Osteocyte (in vitro differentiated cells): ENCODE measurements around the gene CDC14A. TPM values are rescaled to one million over a fixed set of nuclear protein-coding genes. Genes with fewer than 3 reads are reported as not detected.

Source experiments
- DNase-seq: peaks from one replicate; pipeline ENCODE4 v3.0.0; 2021; ENCODE audit warnings: mixed read lengths; ENCODE audit not compliant: unreplicated experiment; ENCODE audit errors: extremely low spot score
- H3K27ac Mint-ChIP-seq: one replicate; pipeline ENCODE4 v1.8.0; 2021; ENCODE audit warnings: mild to moderate bottlenecking, mixed read lengths; ENCODE audit not compliant: unreplicated experiment
- H3K27me3 Mint-ChIP-seq: one replicate; pipeline ENCODE4 v1.8.0; 2021; ENCODE audit warnings: mixed read lengths; ENCODE audit not compliant: unreplicated experiment
- H3K36me3 Mint-ChIP-seq: one replicate; pipeline ENCODE4 v1.8.0; 2021; ENCODE audit warnings: mixed read lengths; ENCODE audit not compliant: unreplicated experiment
- H3K4me1 Mint-ChIP-seq: one replicate; pipeline ENCODE4 v1.8.0; 2021; ENCODE audit warnings: mixed read lengths; ENCODE audit not compliant: unreplicated experiment
- H3K4me3 Mint-ChIP-seq: one replicate; pipeline ENCODE4 v1.8.0; 2021; ENCODE audit warnings: mild to moderate bottlenecking, moderate library complexity, mixed read lengths; ENCODE audit not compliant: unreplicated experiment
- H3K9me3 Mint-ChIP-seq: one replicate; pipeline ENCODE4 v1.8.0; 2021; ENCODE audit warnings: mixed read lengths; ENCODE audit not compliant: unreplicated experiment
- total RNA-seq: library from RNA; stranded (reverse); gene quantifications from 2 replicates; pipeline ENCODE4 v1.2.1, GENCODE V29; 2021
- TF ChIP-seq, protein P1 (sequence below): fragments of 200-600 bp; sonication (generic); IDR thresholded peaks from 2 replicates; pipeline ENCODE4 v1.5.0; 2021; ENCODE audit warnings: antibody characterized with exemption, mild to moderate bottlenecking, moderate library complexity

CDC14A gene
- total RNA-seq, 1 donor from 2014 or later: 2.8 TPM

DNA sequence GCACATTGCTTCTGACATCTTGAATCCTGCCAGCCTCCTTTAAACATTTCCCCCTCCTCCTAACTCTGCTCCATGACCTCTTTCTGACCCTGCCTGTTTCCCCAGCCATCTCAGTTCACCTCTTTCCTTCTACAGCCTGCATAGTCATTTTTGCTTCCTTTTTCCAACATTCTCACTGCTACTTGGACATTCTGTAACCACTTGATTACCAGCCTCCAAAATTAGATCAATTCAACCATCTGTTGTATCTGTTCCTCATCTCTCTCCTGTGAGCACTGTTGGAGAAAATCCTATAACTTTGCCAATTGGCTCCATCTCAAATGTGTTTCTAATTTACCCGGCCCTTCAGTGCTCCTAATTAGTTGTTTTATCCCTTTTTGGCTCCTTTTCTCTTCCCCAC lies 158.1 kb downstream of the CDC14A start:
- no peak for DNase-seq
- Mint-ChIP-seq H3K4me1 (no peaks in the 10 kb centered on the region), H3K4me3 (no peak overlapping the region), H3K27ac (no peak overlapping the region), H3K9me3 (no peaks in the 10 kb centered on the region), H3K27me3 (no peaks in the 10 kb centered on the region), H3K36me3 (peaks cover 2% of the 10 kb centered on the region)
- TF ChIP-seq, protein P1, sequence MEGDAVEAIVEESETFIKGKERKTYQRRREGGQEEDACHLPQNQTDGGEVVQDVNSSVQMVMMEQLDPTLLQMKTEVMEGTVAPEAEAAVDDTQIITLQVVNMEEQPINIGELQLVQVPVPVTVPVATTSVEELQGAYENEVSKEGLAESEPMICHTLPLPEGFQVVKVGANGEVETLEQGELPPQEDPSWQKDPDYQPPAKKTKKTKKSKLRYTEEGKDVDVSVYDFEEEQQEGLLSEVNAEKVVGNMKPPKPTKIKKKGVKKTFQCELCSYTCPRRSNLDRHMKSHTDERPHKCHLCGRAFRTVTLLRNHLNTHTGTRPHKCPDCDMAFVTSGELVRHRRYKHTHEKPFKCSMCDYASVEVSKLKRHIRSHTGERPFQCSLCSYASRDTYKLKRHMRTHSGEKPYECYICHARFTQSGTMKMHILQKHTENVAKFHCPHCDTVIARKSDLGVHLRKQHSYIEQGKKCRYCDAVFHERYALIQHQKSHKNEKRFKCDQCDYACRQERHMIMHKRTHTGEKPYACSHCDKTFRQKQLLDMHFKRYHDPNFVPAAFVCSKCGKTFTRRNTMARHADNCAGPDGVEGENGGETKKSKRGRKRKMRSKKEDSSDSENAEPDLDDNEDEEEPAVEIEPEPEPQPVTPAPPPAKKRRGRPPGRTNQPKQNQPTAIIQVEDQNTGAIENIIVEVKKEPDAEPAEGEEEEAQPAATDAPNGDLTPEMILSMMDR: no peak

DNA sequence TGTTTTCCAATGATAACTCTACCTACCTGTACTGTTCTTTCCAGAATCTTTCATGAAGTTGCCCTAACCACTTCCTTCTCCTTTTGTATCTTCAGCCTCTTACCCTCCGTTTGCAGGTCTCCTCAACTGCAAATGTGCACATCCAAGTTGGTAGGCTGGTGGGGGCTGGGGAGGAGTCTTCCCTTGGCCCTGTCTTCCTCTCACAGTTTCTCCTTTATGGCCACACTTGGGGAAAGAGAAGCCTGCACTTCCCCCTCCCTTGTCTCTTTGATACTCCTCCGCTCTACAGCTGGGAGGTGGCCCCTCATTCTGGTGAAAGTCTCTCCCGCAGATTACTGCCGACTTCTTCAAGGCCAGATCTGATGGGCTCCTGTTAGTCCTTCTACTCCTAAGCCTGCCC lies 158.8 kb downstream of the CDC14A start:
- DNase-seq: no peak
- Mint-ChIP-seq H3K4me3 (no peak overlapping the region), H3K27me3 (no peaks in the 10 kb centered on the region), H3K36me3 (no peaks in the 10 kb centered on the region), H3K27ac (no peak overlapping the region), H3K9me3 (no peaks in the 10 kb centered on the region), H3K4me1 (peaks cover 3% of the 10 kb centered on the region)
- TF ChIP-seq, protein P1: no peak

DNA sequence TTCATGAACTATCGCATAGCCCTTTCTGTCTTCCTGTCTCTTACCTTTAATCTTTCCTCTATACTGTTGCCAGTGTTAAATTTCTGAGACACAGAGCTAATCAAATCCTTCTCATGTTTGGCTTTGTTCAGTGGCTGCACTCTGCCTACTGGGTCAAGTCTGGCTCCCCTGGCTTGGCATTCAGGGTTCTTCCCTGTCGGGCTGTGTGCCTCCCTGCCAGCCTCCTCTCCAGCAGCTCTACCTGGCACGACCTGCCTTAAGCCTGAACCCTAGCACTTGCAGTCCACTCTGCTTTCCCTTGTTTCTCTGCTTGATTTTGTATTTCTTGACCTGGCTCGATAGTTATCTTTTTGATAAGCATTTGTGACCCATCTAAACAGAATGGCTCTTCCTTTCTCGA lies 159.5 kb downstream of the CDC14A start:
- Mint-ChIP-seq H3K4me3 (no peak overlapping the region), H3K27ac (no peak overlapping the region), H3K4me1 (peaks cover 3% of the 10 kb centered on the region), H3K27me3 (no peaks in the 10 kb centered on the region), H3K36me3 (no peaks in the 10 kb centered on the region), H3K9me3 (no peaks in the 10 kb centered on the region)
- TF ChIP-seq, protein P1: no peak
- no peak for DNase-seq

DNA sequence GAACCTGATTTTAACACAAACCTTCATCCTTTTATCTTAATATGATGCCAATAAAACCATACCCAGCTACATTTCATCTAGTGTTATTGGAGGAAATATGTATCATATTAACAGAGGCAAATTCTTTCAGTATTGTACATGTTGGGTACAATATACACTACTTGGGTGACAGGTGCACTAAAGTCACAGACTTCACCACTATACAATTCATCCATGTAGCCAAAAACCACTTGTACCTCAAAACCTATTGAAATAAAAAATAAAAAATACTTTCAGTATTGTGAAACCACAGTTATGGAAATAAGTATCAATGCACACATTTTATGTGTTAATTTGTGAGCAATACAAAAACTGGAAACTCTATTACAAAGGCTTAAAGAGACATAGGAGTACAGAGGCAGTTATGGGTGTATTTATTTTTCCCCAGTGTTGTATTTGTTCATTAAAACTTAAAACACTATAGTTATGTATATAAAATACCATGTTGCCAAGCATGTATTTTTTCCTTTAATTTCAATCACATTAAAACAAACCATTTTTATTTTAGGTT lies 160.6 kb downstream of the CDC14A start:
- no peaks in the 10 kb centered on the region for H3K27me3 Mint-ChIP-seq
- H3K4me1 Mint-ChIP-seq: peaks cover 3% of the 10 kb centered on the region
- H3K4me3 Mint-ChIP-seq: no peak overlapping the region
- H3K36me3 Mint-ChIP-seq: no peaks in the 10 kb centered on the region
- TF ChIP-seq, protein P1: no peak
- H3K27ac Mint-ChIP-seq: no peak overlapping the region
- no peaks in the 10 kb centered on the region for H3K9me3 Mint-ChIP-seq
- no peak for DNase-seq

DNA sequence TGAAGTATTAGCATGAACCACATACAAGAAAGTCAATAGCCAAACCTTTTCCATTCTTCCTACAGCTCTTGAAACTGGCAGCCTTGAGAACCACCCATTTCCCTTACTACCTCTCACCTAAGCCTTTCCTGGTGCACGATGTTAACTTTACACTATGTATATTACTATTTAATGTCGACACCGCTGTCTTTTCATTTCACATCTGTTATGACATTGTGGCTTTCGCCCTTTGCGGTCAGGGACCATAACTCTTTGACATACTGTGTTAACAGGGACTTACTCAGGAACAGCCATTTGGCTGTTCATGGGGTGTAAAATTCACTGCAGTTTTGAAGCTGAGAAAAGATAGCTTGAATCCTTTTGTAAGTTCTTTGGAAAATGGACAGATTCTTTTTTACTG lies 164.6 kb downstream of the CDC14A start:
- Mint-ChIP-seq H3K9me3 (no peaks in the 10 kb centered on the region), H3K4me1 (peaks cover 7% of the 10 kb centered on the region), H3K36me3 (no peaks in the 10 kb centered on the region), H3K4me3 (no peak overlapping the region), H3K27ac (no peak overlapping the region), H3K27me3 (no peaks in the 10 kb centered on the region)
- no peak for DNase-seq
- TF ChIP-seq, protein P1: no peak
